Activated T-helper 17 cell treated with anti-CD3 and anti-CD28 coated beads, Interleukin-2, amount 50 U/mL, for 72 hours (primary cell): Measurements from ENCODE around the gene MBOAT2. TPM values are rescaled to one million over a fixed set of nuclear protein-coding genes. Genes with fewer than 3 reads are reported as not detected.

Experiments used
- ATAC-seq: fragments of 150-1000 bp; cut with Tn5 transposase; replicated peaks from 2 replicates; pipeline ENCODE4 v1.10.0; 2021; ENCODE audit warnings: mild to moderate bottlenecking, moderate library complexity
- H3K27ac Mint-ChIP-seq: one replicate; pipeline ENCODE4 v1.8.0; 2022; ENCODE audit warnings: mixed read lengths
- H3K27me3 Mint-ChIP-seq: one replicate; pipeline ENCODE4 v1.8.0; 2022; ENCODE audit warnings: mixed read lengths
- H3K36me3 Mint-ChIP-seq: one replicate; pipeline ENCODE4 v1.8.0; 2022; ENCODE audit warnings: low read depth, mild to moderate bottlenecking, mixed read lengths
- H3K4me1 Mint-ChIP-seq: one replicate; pipeline ENCODE4 v1.8.0; 2022; ENCODE audit warnings: mixed read lengths
- H3K4me3 Mint-ChIP-seq: one replicate; pipeline ENCODE4 v1.8.0; 2022; ENCODE audit warnings: mild to moderate bottlenecking, mixed read lengths
- H3K9me3 Mint-ChIP-seq: one replicate; pipeline ENCODE4 v1.8.0; 2022; ENCODE audit warnings: mixed read lengths
- total RNA-seq, 2 donors: library from RNA; stranded (reverse); gene quantifications; one replicate each; pipeline ENCODE4 v1.2.3, GENCODE V29; 2022

The MBOAT2 gene
- total RNA-seq, 2 donors from 2014 or later = 3.4 to 6.3 TPM

DNA sequence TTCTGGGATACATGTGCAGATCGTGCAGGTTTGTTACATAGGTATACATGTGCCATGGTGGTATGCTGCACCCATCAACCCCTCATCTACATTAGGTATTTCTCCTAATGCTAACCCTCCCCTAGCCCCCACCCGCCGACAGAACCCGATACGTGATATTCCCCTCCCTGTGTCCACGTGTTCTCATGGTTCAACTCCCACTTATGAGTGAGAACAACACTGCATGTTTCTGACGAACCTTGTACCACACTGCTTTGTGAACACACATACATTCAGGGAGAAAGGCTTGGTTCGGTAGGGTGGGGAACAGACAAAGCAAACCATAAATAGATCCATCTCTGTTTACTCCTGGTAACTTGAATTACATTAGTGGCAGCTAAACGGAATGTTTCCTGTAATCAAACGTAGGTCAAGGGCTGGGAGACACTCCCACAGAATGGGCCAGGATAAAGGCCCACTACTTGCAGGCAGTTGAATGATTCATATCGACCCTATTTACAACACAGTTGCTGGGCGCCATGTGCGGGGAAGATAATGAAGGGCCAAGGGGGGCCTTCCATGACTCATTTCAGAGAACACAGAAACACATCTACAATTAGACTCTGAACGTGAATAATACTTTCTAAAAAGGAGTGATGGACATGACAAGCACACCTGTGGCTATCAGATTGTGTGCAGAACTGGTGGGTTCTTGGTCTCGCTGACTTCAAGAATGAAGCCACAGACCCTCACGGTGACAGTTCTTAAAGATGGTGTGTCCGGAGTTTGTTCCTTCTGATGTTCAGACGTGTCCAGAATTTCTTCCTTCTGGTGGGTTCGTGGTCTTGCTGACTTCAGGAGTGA is 109.3 kb downstream of the MBOAT2 start:
- no peak overlapping the region for H3K4me3 Mint-ChIP-seq
- H3K4me1 Mint-ChIP-seq = no peaks in the 10 kb centered on the region
- no peak for ATAC-seq
- no peaks in the 10 kb centered on the region for H3K36me3 Mint-ChIP-seq
- H3K27me3 Mint-ChIP-seq = no peaks in the 10 kb centered on the region
- H3K27ac Mint-ChIP-seq = no peak overlapping the region
- no peaks in the 10 kb centered on the region for H3K9me3 Mint-ChIP-seq

GRCh38 chr2:8893474-8893873 is 110.0 kb downstream of the MBOAT2 start:
- Mint-ChIP-seq H3K9me3 (no peaks in the 10 kb centered on the region), H3K27ac (no peak overlapping the region), H3K4me3 (no peak overlapping the region), H3K27me3 (no peaks in the 10 kb centered on the region), H3K36me3 (no peaks in the 10 kb centered on the region), H3K4me1 (no peaks in the 10 kb centered on the region)
- ATAC-seq = no peak

- Mint-ChIP-seq H3K36me3 (no peaks in the 10 kb centered on the region), H3K27ac (no peak overlapping the region), H3K4me3 (no peak overlapping the region), H3K9me3 (no peaks in the 10 kb centered on the region), H3K27me3 (no peaks in the 10 kb centered on the region), H3K4me1 (no peaks in the 10 kb centered on the region)
- no peak for ATAC-seq
Observed at GRCh38 chr2:8892111-8892510, 111.4 kb downstream of the MBOAT2 start.

DNA sequence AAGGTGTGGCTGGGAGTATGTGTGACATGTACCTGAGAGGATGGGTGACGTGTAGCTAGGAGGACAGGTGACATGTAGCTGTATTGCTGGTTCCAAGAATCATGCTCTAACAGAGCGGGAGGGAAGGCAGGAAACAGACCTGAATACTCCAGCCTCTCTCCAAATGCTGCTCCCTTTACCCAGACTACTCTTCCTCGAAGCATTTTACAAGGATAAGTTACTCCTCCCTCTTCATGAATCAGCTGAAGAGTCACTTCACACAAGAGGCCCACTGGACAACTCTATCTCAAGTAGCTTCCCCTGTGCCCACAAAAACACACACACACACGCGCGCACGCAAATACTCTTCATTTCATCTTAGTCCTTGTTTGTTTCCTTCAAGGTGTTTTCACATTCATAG is 113.5 kb downstream of the MBOAT2 start:
- Mint-ChIP-seq H3K4me3 (no peak overlapping the region), H3K9me3 (no peaks in the 10 kb centered on the region), H3K4me1 (no peaks in the 10 kb centered on the region), H3K27ac (no peak overlapping the region), H3K36me3 (no peaks in the 10 kb centered on the region), H3K27me3 (no peaks in the 10 kb centered on the region)
- ATAC-seq = no peak

- no peaks in the 10 kb centered on the region for H3K36me3 Mint-ChIP-seq
- H3K4me3 Mint-ChIP-seq = no peak overlapping the region
- H3K9me3 Mint-ChIP-seq = no peaks in the 10 kb centered on the region
- no peaks in the 10 kb centered on the region for H3K27me3 Mint-ChIP-seq
- no peak for ATAC-seq
- no peaks in the 10 kb centered on the region for H3K4me1 Mint-ChIP-seq
- H3K27ac Mint-ChIP-seq = no peak overlapping the region
Observed at GRCh38 chr2:8888963-8889362, 114.5 kb downstream of the MBOAT2 start.

GRCh38 chr2:8886876-8887275 is 116.6 kb downstream of the MBOAT2 start:
- no peaks in the 10 kb centered on the region for H3K4me1 Mint-ChIP-seq
- H3K9me3 Mint-ChIP-seq = no peaks in the 10 kb centered on the region
- H3K36me3 Mint-ChIP-seq = no peaks in the 10 kb centered on the region
- no peaks in the 10 kb centered on the region for H3K27me3 Mint-ChIP-seq
- no peak overlapping the region for H3K4me3 Mint-ChIP-seq
- no peak for ATAC-seq
- H3K27ac Mint-ChIP-seq = no peak overlapping the region

GRCh38 chr2:8886202-8886518 is 117.3 kb downstream of the MBOAT2 start:
- Mint-ChIP-seq H3K9me3 (no peaks in the 10 kb centered on the region), H3K36me3 (no peaks in the 10 kb centered on the region), H3K4me3 (no peak overlapping the region), H3K4me1 (no peaks in the 10 kb centered on the region), H3K27ac (no peak overlapping the region), H3K27me3 (no peaks in the 10 kb centered on the region)
- no peak for ATAC-seq

GRCh38 chr2:8885449-8886201 is 117.9 kb downstream of the MBOAT2 start:
- H3K4me3 Mint-ChIP-seq = no peak overlapping the region
- no peaks in the 10 kb centered on the region for H3K36me3 Mint-ChIP-seq
- no peaks in the 10 kb centered on the region for H3K27me3 Mint-ChIP-seq
- H3K9me3 Mint-ChIP-seq = no peaks in the 10 kb centered on the region
- no peak for ATAC-seq
- H3K27ac Mint-ChIP-seq = no peak overlapping the region
- H3K4me1 Mint-ChIP-seq = no peaks in the 10 kb centered on the region

GRCh38 chr2:8884812-8885211 is 118.7 kb downstream of the MBOAT2 start:
- Mint-ChIP-seq H3K36me3 (no peaks in the 10 kb centered on the region), H3K9me3 (no peaks in the 10 kb centered on the region), H3K27ac (no peak overlapping the region), H3K4me3 (no peak overlapping the region), H3K4me1 (no peaks in the 10 kb centered on the region), H3K27me3 (no peaks in the 10 kb centered on the region)
- ATAC-seq = no peak

GRCh38 chr2:8882094-8882493 is 121.4 kb downstream of the MBOAT2 start:
- Mint-ChIP-seq H3K9me3 (no peaks in the 10 kb centered on the region), H3K4me3 (no peak overlapping the region), H3K27me3 (no peaks in the 10 kb centered on the region), H3K36me3 (no peaks in the 10 kb centered on the region), H3K27ac (no peak overlapping the region), H3K4me1 (no peaks in the 10 kb centered on the region)
- no peak for ATAC-seq

DNA sequence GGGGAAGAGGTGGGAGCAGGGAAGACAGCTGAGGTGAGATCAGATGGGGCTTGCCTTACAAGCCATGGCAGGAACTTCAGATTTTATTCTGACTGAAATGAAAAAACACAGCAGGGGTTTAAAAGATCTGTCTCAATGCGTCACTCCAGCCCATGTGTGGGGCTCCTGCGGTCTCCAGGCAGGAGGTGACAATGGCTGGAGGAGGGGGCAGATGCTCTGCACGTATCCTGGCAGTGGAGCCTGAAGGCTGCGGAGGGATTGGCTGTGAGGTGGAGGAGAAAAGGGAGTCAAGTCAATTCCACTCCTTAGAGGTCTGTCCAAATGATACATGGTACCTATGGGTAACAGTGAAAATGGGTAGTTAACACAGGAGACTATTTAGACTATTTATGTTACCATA is 125.6 kb downstream of the MBOAT2 start:
- no peaks in the 10 kb centered on the region for H3K27me3 Mint-ChIP-seq
- no peak overlapping the region for H3K27ac Mint-ChIP-seq
- no peak for ATAC-seq
- no peaks in the 10 kb centered on the region for H3K36me3 Mint-ChIP-seq
- no peaks in the 10 kb centered on the region for H3K4me1 Mint-ChIP-seq
- no peak overlapping the region for H3K4me3 Mint-ChIP-seq
- H3K9me3 Mint-ChIP-seq = no peaks in the 10 kb centered on the region

DNA sequence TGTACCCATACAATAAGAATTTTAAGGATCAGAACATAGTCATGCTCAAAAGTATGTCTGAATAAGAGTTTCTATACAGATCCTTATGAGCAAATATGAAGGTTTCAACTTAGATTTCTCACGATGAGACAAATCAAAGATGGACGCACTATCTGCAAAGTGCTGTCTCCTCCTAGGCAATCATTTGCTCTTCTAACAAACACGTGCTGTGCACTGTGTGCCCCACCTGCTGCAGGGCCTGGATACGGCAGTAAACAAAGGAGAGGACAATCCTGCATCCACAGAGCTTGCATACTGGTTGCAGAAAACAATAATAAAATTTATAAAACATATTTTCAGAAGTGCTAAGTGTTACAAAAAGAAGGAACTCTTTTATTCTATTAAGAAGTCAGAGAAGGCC is 126.2 kb downstream of the MBOAT2 start:
- no peaks in the 10 kb centered on the region for H3K36me3 Mint-ChIP-seq
- no peak overlapping the region for H3K4me3 Mint-ChIP-seq
- ATAC-seq = no peak
- no peaks in the 10 kb centered on the region for H3K4me1 Mint-ChIP-seq
- H3K27ac Mint-ChIP-seq = no peak overlapping the region
- no peaks in the 10 kb centered on the region for H3K9me3 Mint-ChIP-seq
- no peaks in the 10 kb centered on the region for H3K27me3 Mint-ChIP-seq

- Mint-ChIP-seq H3K4me1 (no peaks in the 10 kb centered on the region), H3K27ac (no peak overlapping the region), H3K4me3 (no peak overlapping the region), H3K9me3 (no peaks in the 10 kb centered on the region), H3K27me3 (no peaks in the 10 kb centered on the region), H3K36me3 (no peaks in the 10 kb centered on the region)
- ATAC-seq = no peak
Observed at GRCh38 chr2:8876628-8877027, 126.9 kb downstream of the MBOAT2 start.

- Mint-ChIP-seq H3K4me1 (no peaks in the 10 kb centered on the region), H3K9me3 (no peaks in the 10 kb centered on the region), H3K27ac (no peak overlapping the region), H3K36me3 (no peaks in the 10 kb centered on the region), H3K4me3 (no peak overlapping the region), H3K27me3 (no peaks in the 10 kb centered on the region)
- no peak for ATAC-seq
Observed at GRCh38 chr2:8872821-8873432, 130.6 kb downstream of the MBOAT2 start.

DNA sequence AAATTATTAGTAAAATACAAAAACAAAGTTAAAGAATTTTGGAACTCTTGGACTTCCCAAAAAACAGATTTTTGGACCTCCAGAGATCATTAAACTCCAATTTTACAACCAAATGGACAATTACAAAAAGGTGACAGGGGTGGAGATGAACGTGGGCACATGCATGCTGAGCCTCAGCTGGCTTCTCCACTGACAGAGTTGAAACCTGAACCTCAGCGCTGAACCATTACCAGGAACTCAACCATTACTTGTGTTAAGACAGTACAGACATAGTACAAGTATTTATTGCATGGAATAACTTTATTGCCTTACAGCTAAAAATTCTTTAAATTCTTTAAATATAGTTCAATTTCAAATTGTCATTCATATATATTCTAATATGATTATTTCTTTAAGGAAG is 133.0 kb downstream of the MBOAT2 start:
- Mint-ChIP-seq H3K9me3 (no peaks in the 10 kb centered on the region), H3K36me3 (no peaks in the 10 kb centered on the region), H3K27ac (no peak overlapping the region), H3K27me3 (no peaks in the 10 kb centered on the region), H3K4me3 (no peak overlapping the region), H3K4me1 (no peaks in the 10 kb centered on the region)
- ATAC-seq = no peak
